Kidney epithelial cell (primary cell): Measurements from ENCODE around the gene ALMS1. TPM values are rescaled to one million over a fixed set of nuclear protein-coding genes. Genes with fewer than 3 reads are reported as not detected.

ENCODE experiments used
- DNase-seq: peaks from one replicate; pipeline ENCODE4 v3.0.0-alpha.2; 2010; ENCODE audit warnings: low read depth
- H3K27me3 ChIP-seq: 2 replicates; pipeline ENCODE4 v1.6.0; 2011; ENCODE audit warnings: low read length; ENCODE audit not compliant: control insufficient read depth, insufficient read depth
- H3K36me3 ChIP-seq: 2 replicates; pipeline ENCODE4 v1.5.1; 2011; ENCODE audit warnings: low read length; ENCODE audit not compliant: control insufficient read depth, insufficient read depth
- H3K4me3 ChIP-seq: 2 replicates; pipeline ENCODE4 v1.5.1; 2011; ENCODE audit warnings: low read depth, mild to moderate bottlenecking, control low read depth, low read length
- total RNA-seq: library from RNA; depleted of rRNA; stranded (reverse); fragments of >200 nt; gene quantifications from 2 replicates; pipeline ENCODE4 v1.2.3, GENCODE V29; 2015
- TF ChIP-seq, protein P1 (sequence below): IDR thresholded peaks from 2 replicates; pipeline ENCODE4 v1.5.1; 2011; ENCODE audit warnings: mild to moderate bottlenecking, moderate library complexity, low read length, control low read depth, inconsistent platforms; ENCODE audit not compliant: insufficient read depth, poor library complexity, severe bottlenecking

ALMS1 gene
- total RNA-seq, 1 donor from 2014 or later: 26.1 TPM

DNA sequence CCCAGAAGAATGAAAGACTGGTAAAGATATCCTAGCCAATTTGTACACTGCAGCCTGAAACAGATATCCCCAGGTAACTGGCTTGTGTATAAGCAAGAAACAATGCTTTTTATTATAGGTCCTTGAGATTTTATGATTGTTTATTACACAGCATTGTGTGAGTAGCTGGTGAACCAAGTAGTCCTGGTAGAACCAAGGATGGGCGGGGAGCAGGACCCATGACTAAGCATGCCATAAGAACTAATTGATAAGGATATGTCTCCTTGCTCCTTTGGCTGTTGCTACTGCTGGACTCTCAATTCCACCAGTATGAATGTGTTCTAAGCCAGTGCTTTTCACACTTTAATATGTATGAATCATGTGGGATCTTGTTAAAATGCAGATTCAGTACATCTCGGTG, 12.3 kb upstream of the ALMS1 start:
- no peak overlapping the region for H3K4me3 ChIP-seq
- H3K27me3 ChIP-seq: peaks cover 6% of the 10 kb centered on the region
- TF ChIP-seq, protein P1, sequence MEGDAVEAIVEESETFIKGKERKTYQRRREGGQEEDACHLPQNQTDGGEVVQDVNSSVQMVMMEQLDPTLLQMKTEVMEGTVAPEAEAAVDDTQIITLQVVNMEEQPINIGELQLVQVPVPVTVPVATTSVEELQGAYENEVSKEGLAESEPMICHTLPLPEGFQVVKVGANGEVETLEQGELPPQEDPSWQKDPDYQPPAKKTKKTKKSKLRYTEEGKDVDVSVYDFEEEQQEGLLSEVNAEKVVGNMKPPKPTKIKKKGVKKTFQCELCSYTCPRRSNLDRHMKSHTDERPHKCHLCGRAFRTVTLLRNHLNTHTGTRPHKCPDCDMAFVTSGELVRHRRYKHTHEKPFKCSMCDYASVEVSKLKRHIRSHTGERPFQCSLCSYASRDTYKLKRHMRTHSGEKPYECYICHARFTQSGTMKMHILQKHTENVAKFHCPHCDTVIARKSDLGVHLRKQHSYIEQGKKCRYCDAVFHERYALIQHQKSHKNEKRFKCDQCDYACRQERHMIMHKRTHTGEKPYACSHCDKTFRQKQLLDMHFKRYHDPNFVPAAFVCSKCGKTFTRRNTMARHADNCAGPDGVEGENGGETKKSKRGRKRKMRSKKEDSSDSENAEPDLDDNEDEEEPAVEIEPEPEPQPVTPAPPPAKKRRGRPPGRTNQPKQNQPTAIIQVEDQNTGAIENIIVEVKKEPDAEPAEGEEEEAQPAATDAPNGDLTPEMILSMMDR: no peak
- H3K36me3 ChIP-seq: no peaks in the 10 kb centered on the region
- DNase-seq: no peak

DNA sequence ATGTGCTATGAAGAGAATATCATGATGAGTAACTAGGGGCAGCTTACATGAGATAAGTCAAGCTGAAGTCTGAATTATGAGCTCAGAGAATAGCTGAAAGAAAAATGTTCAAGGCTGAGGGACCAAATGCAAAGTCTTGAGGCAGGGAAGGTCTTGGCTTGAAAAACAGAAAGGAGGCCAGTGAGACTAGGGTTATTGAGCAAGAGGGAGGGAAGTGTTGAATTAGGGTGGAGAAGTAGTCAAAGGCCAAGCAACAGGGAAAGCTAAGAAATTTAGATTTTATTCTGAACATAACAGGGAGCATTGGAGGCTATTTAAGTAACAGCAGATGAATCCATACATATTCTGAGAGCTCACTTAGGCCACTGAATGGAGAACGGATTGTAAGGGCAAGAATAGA, 11.4 kb upstream of the ALMS1 start:
- H3K4me3 ChIP-seq: no peak overlapping the region
- no peaks in the 10 kb centered on the region for H3K36me3 ChIP-seq
- no peak for DNase-seq
- TF ChIP-seq, protein P1: no peak
- peaks cover 6% of the 10 kb centered on the region for H3K27me3 ChIP-seq

DNA sequence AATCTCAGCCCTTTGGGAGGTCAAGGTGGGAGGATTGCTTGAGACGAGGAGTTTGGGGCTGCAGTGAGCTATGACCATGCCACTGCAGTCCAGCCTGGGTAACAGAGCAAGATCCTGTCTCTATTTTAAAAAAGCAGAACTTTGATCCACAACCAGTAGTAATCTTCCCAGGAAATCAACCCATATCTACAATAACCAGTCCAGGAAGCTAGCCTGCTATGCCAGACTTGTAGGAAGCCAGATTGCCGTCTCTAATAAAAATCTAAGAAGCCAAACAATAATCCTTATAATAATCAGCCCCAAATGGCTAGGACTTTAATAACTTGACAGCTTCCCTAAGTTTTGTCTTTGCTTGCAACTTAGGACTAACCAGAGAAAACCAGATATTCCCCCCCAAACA, 9.0 kb upstream of the ALMS1 start:
- TF ChIP-seq, protein P1: no peak
- no peaks in the 10 kb centered on the region for H3K36me3 ChIP-seq
- DNase-seq: no peak
- peaks cover 6% of the 10 kb centered on the region for H3K27me3 ChIP-seq
- H3K4me3 ChIP-seq: no peak overlapping the region

DNA sequence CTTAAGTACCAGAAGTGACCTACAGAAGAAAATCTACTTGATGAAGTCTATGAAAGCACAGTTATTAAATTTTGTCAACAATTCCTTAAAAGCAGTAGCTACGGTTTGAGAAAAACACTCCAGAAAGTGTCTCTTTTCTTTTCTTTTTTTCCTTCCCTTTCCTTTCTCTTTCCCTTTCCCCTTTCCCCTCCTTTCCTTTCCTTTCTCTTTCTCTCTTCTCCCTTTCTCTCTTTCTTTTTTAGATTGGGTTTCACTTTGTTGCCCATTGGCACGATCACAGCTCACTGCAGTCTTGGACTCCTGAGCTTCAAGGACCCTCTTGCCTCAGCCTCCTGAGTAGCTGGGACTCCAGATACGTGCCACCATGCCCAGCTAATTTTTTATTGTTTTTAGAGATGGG, 2.6 kb upstream of the ALMS1 start:
- Histone ChIP-seq H3K27me3 (no peaks in the 10 kb centered on the region), H3K36me3 (no peaks in the 10 kb centered on the region), H3K4me3 (no peak overlapping the region)
- no peak for DNase-seq
- TF ChIP-seq, protein P1: no peak

DNA sequence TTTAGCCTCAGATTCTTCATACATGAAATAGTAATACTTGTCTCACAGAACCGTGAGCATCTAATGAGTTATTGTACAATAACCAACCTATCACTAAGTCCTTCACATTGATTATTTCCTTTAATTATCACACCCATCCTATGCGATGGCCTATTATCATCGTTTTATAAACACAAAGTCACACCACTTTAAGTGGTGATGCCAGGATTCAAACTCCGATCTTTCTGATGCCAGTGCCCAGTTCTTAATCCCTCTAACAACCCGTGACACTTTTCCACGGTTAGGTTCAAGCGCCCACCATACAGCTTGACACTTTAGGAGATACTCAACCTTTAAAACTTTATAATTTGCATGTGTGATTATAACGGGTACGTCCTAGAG, 523 bp upstream of the ALMS1 start:
- no peaks in the 10 kb centered on the region for H3K27me3 ChIP-seq
- TF ChIP-seq, protein P1: no peak
- H3K36me3 ChIP-seq: no peaks in the 10 kb centered on the region
- H3K4me3 ChIP-seq: peak overlapping the region; percentile 60
- no peak for DNase-seq

DNA sequence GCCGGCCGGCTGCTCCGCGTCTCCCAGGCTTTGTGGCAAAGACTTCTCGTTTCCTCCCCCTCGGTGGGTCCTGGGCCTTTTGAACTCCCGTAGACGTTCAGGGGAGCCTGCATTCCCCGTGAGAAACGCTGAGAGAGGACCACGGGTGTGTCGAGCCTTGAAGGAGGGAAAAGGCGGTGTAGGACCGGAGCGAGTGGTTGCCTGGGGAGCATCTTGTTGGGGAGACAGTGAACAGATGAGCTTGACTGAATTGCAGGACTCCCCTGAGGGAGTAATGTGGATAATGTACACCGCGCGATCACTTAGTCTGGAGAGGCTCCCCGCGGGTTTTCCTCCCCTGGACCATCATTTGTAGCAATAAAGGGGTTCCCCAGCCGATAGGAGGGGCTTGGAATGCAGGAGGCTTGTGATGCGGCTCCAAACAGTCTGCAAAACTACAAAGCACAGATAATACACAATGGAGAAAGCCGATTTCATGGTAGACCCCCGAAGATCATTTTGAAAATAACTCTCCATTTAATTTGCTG, 769 bp downstream of the ALMS1 start:
- no peak for DNase-seq
- Histone ChIP-seq H3K4me3 (peak overlapping the region; percentile 60), H3K36me3 (no peaks in the 10 kb centered on the region), H3K27me3 (no peaks in the 10 kb centered on the region)
- TF ChIP-seq, protein P1: no peak
